ENCODE results near the gene ADAT2. TPM values are rescaled to one million over a fixed set of nuclear protein-coding genes. Genes with fewer than 3 reads are reported as not detected.

ADAT2 gene
- total and polyA plus RNA-seq, 2 of the 8 experiments (the other 6 are each of a cell fraction or from before 2014, with no cell fraction given) = 4.3 to 11.8 TPM

- no peak overlapping the region for H2BK12ac ChIP-seq (ENCODE audit: low read depth, low read length)
- TF ChIP-seq SUZ12 (IDR thresholded peaks at IDR 0.05; ENCODE audit: low read length) (no peak), GTF2F1 (IDR thresholded peaks at IDR 0.05; ENCODE audit: borderline replicate concordance, low read depth, low read length) (no peak), EZH2 (IDR thresholded peaks at IDR 0.05; ENCODE audit: low read depth, low read length, severe bottlenecking) (no peak), HDAC2 (IDR thresholded peaks at IDR 0.05; ENCODE audit: borderline replicate concordance in 1 of 2, low read depth in 2 of 2, low read length in 2 of 2) (no peak), MAFK (IDR thresholded peaks at IDR 0.05; ENCODE audit: low read depth, low read length) (no peak), EP300 (IDR thresholded peaks at IDR 0.05; ENCODE audit: borderline replicate concordance in 1 of 2, low read depth in 2 of 2, low read length in 2 of 2) (no peak), JUND (IDR thresholded peaks at IDR 0.05; ENCODE audit: low read length) (no peak)
- TF ChIP-seq, protein P1, sequence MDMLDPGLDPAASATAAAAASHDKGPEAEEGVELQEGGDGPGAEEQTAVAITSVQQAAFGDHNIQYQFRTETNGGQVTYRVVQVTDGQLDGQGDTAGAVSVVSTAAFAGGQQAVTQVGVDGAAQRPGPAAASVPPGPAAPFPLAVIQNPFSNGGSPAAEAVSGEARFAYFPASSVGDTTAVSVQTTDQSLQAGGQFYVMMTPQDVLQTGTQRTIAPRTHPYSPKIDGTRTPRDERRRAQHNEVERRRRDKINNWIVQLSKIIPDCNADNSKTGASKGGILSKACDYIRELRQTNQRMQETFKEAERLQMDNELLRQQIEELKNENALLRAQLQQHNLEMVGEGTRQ (IDR thresholded peaks at IDR 0.05; ENCODE audit: low read length) = no peak
- TF ChIP-seq, protein P2, sequence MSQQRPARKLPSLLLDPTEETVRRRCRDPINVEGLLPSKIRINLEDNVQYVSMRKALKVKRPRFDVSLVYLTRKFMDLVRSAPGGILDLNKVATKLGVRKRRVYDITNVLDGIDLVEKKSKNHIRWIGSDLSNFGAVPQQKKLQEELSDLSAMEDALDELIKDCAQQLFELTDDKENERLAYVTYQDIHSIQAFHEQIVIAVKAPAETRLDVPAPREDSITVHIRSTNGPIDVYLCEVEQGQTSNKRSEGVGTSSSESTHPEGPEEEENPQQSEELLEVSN (IDR thresholded peaks at IDR 0.05) = no peak
- DNase-seq (ENCODE audit: low read depth in 1 of 2, low spot score in 2 of 2) = no peak
Observed at GRCh38 chr6:143471822-143472221, 21.3 kb upstream of the ADAT2 start.

More at GRCh38 chr6:143471822-143472221, 21.3 kb upstream of the ADAT2 start:
- no peak overlapping the region for H2BK20ac ChIP-seq (ENCODE audit: low read length)
- no peak overlapping the region for H4K8ac ChIP-seq (ENCODE audit: extremely low read depth, insufficient read depth, low read length)
- H3K23ac ChIP-seq (ENCODE audit: insufficient read length) = no peak overlapping the region
- no peak overlapping the region for H2BK5ac ChIP-seq (ENCODE audit: low read depth, low read length)
- H3K4me2 ChIP-seq (ENCODE audit: insufficient read depth in 1 of 2, low read depth in 2 of 2, low read length in 2 of 2) = no peak overlapping the region
- H2BK120ac ChIP-seq (replicated peaks; ENCODE audit: low read depth, low read length) = no peak overlapping the region
- no peak overlapping the region for H2AFZ ChIP-seq (ENCODE audit: low read length)
- no peaks in the 10 kb centered on the region for H3K4me1 ChIP-seq (replicated peaks in 1 of 4; ENCODE audit: control insufficient read depth in 3 of 4, insufficient read depth in 4 of 4, low read length in 3 of 4)
- no peak overlapping the region for H3K4ac ChIP-seq (replicated peaks; ENCODE audit: insufficient read length, low read depth, low read length)
- H3K18ac ChIP-seq (ENCODE audit: extremely low read depth, low read length) = no peak overlapping the region
- H3K36me3 ChIP-seq (ENCODE audit: control insufficient read depth in 2 of 4, insufficient read depth in 4 of 4, low read length in 3 of 4) = no peaks in the 10 kb centered on the region; a peak in 2 of 8 replicates
- no peak overlapping the region for H3K27ac ChIP-seq (ENCODE audit: low read depth, low read length)
- H3K14ac ChIP-seq (ENCODE audit: insufficient read length) = no peak overlapping the region
- POLR2A ChIA-PET (ENCODE audit: partially characterized antibody) = no interaction called here
- no peak overlapping the region for H3K9ac ChIP-seq (replicated peaks in 1 of 4; ENCODE audit: extremely low read depth in 1 of 4, low read depth in 3 of 4, low read length in 3 of 4)
- H3K23me2 ChIP-seq (ENCODE audit: low read depth, low read length) = no peaks in the 10 kb centered on the region
- H2AK5ac ChIP-seq (ENCODE audit: low read depth, low read length) = no peak overlapping the region
- no peak overlapping the region for H4K91ac ChIP-seq (replicated peaks; ENCODE audit: insufficient read length, low read length)
- no peak overlapping the region for H3K4me3 ChIP-seq (ENCODE audit: extremely low read depth in 1 of 4, insufficient read depth in 2 of 4, low read depth in 3 of 4, low read length in 4 of 4)
- no peak overlapping the region for H2BK15ac ChIP-seq (ENCODE audit: low read length)
- no peaks in the 10 kb centered on the region for H3K79me2 ChIP-seq (ENCODE audit: control insufficient read depth in 1 of 2, insufficient read depth in 2 of 2, low read length in 2 of 2)
- 93% methylated on average over 1 of the region's 1 CpG; no CpG with 5 or more reads in 1 of the 2 experiments for WGBS, 2 experiments (ENCODE audit: extremely low coverage in 1 of 2, insufficient coverage in 1 of 2, insufficient read length in 1 of 2, insufficient replicate concordance in 2 of 2, low coverage in 1 of 2, low lambda C conversion rate in 2 of 2, missing lambda C conversion rate in 1 of 2)
- H4K20me1 ChIP-seq (replicated peaks in 1 of 2; ENCODE audit: control insufficient read depth in 1 of 2, insufficient read depth in 2 of 2, low read length in 2 of 2) = no peaks in the 10 kb centered on the region
- no peaks in the 10 kb centered on the region for H3K27me3 ChIP-seq (replicated peaks in 1 of 4; ENCODE audit: control insufficient read depth in 3 of 4, extremely low read depth in 1 of 4, insufficient read depth in 3 of 4, low read length in 3 of 4)
- H3K56ac ChIP-seq (replicated peaks; ENCODE audit: insufficient read length, low read depth, low read length) = no peak overlapping the region
- CTCF ChIA-PET (ENCODE audit: partially characterized antibody) = no interaction called here
- no peaks in the 10 kb centered on the region for H3K79me1 ChIP-seq (ENCODE audit: low read depth, low read length)
- no peak overlapping the region for H4K5ac ChIP-seq (ENCODE audit: insufficient read length, low read depth, low read length)
- no peaks in the 10 kb centered on the region for H3K9me3 ChIP-seq (ENCODE audit: insufficient read depth in 2 of 2, low read depth in 1 of 2, low read length in 1 of 2)
- FAIRE-seq = no peak
